ENCODE data around the gene ARHGAP4.

Gene ARHGAP4

GRCh38 chrX:153903238-153903980 lies 22.7 kb downstream of the ARHGAP4 start:
- DNase-seq = no peak

- DNase-seq = no peak
Observed at GRCh38 chrX:153902385-153902784, 23.7 kb downstream of the ARHGAP4 start.

GRCh38 chrX:153901753-153902140 lies 24.3 kb downstream of the ARHGAP4 start:
- no peak for DNase-seq

GRCh38 chrX:153900831-153901752 lies 25.0 kb downstream of the ARHGAP4 start:
- DNase-seq = peak; percentile 47

- peak; percentile 78 for DNase-seq
Observed at GRCh38 chrX:153897899-153898298, 28.2 kb downstream of the ARHGAP4 start.

- no peak for DNase-seq
Observed at GRCh38 chrX:153889123-153889522, 36.9 kb downstream of the ARHGAP4 start.

- DNase-seq = no peak
Observed at GRCh38 chrX:153888344-153888743, 37.7 kb downstream of the ARHGAP4 start.

- no peak for DNase-seq
Observed at GRCh38 chrX:153887385-153887784, 38.7 kb downstream of the ARHGAP4 start.

GRCh38 chrX:153886915-153887314 lies 39.1 kb downstream of the ARHGAP4 start:
- no peak for DNase-seq

- DNase-seq = no peak
Observed at GRCh38 chrX:153885968-153886903, 39.8 kb downstream of the ARHGAP4 start, which contains the start of gene L1CAM. TSS of gene L1CAM (minus strand) at chrX:153886173. CDS start at chrX:153875836, 10,337 bp downstream.

GRCh38 chrX:153885208-153885787 lies 40.8 kb downstream of the ARHGAP4 start:
- DNase-seq = no peak

GRCh38 chrX:153884590-153884989 lies 41.5 kb downstream of the ARHGAP4 start:
- no peak for DNase-seq

GRCh38 chrX:153884136-153884535 lies 41.9 kb downstream of the ARHGAP4 start:
- peak; percentile 37 for DNase-seq

GRCh38 chrX:153883163-153883843 lies 42.8 kb downstream of the ARHGAP4 start:
- DNase-seq = no peak

GRCh38 chrX:153882557-153882956 lies 43.5 kb downstream of the ARHGAP4 start:
- DNase-seq = no peak

- no peak for DNase-seq
Observed at GRCh38 chrX:153882086-153882498, 44.0 kb downstream of the ARHGAP4 start.

- no peak for DNase-seq
Observed at GRCh38 chrX:153881281-153881680, 44.8 kb downstream of the ARHGAP4 start.

- no peak for DNase-seq
Observed at GRCh38 chrX:153880440-153880815, 45.6 kb downstream of the ARHGAP4 start.

- no peak for DNase-seq
Observed at GRCh38 chrX:153879741-153880439, 46.2 kb downstream of the ARHGAP4 start.

- peak; percentile 91 for DNase-seq
Observed at GRCh38 chrX:153878969-153879653, 47.0 kb downstream of the ARHGAP4 start.
